ENCODE data around the gene WNT4.

- TF ChIP-seq CTCF (IDR thresholded peaks at IDR 0.05; ENCODE audit: borderline replicate concordance, extremely low read depth, low read length, poor library complexity, severe bottlenecking), result no peak
- TF ChIP-seq EZH2 (IDR thresholded peaks at IDR 0.05; ENCODE audit: borderline replicate concordance, low read depth, low read length, severe bottlenecking), result no peak
Measured at GRCh38 chr1:22104865-22105437, 37.9 kb downstream of the WNT4 start.

All from DND-41 (cell line).